GM18520 (cell line): Measurements from ENCODE around the gene TTC13.

Experiments
- ATAC-seq: cut with Tn5 transposase; IDR thresholded peaks from one replicate; pipeline ENCODE4 v1.9.1; 2021; ENCODE audit not compliant: unreplicated experiment

TTC13 gene

DNA sequence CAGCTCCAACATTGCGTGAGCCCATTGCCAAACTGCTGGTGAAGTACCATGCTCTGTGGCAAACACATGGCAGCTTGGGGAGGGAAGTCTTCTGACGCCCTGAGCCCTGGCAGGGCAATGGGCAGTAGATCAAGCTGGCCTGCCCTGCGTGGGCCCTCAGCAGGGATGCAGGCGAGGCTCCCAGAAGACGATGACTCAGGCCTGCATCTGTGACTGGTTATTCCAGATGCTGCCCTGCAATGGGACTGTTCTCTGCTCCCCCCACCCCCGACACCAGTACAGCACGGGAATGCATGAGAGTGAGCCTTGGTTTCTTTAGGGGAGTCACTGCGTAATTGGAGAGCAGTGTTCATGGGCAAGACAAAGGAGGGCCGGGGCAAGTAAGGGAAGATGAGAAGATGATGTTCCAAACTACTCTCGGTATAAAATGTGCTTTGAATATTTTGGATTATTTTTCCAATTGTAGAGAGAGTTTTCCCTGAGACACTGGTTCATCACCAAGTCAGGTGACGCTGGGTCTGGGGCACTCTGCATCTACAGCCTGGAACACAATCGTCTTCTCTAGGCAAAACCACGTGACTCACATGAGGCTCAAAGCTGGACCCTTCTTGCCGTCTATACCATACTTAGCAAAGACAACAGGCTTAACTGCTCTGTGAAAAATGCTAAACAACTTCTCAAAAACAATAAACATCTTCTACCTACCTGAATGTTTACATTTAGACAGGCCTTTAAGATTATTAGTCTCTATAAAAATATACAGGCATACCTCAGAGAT lies 101.3 kb downstream of the TTC13 start:
- ATAC-seq: no peak

DNA sequence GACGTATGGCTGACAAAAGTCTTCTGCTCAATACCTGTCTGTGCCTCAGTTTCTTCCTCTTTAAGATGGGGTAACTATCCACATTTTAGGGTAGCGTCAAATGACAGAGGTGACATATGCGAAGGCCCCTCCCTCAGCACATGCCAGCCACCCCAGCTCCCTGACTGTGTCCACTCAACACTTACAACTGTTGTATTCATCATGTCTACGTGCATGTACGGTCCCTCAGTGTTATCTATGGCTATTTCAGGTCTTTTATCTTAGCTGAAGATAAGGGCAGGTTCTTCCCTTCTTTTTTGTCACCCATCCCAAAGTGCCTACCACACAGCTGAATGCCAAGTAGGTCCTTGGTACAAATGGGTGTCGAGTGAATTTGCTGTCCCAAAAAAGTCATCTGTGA lies 102.0 kb downstream of the TTC13 start:
- ATAC-seq: no peak

DNA sequence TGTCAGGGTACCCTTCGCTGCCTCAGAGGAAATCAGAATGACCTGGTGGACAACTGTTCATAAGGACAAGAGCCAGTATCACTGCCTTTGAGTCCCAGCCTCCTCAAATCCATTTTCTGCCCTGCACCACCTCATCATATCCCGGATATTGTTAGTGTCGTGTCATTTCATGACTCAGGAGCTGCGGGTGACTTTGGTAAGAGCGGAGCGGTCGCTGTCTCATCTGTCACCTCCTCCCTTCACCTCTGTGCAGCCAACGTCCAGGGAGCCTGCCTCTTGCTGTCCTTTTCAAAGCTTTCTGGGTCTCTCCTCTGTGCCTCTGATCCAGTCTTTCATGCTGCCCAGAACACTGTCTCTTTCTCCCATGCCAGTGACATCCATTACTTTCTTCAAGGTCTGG lies 103.3 kb downstream of the TTC13 start:
- ATAC-seq: no peak

DNA sequence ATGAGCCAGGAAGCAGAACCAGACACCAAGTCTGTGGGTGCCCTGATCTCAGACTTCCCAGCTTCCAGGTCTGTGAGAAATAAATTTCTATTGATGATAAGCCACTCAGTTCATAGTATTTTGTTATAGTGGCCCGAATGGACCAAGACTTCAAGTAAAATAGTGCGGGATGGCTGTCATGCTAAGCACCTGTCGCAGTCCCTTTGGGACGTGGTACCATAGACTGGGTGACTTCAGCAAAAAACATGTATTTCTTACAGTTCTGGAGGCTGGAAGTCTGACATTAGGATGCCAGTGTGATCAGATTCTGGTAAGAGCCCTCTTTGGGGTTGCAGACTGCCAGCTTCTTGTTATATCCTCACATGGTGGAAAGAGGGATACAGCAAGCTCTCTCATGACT lies 107.7 kb downstream of the TTC13 start:
- ATAC-seq: no peak

DNA sequence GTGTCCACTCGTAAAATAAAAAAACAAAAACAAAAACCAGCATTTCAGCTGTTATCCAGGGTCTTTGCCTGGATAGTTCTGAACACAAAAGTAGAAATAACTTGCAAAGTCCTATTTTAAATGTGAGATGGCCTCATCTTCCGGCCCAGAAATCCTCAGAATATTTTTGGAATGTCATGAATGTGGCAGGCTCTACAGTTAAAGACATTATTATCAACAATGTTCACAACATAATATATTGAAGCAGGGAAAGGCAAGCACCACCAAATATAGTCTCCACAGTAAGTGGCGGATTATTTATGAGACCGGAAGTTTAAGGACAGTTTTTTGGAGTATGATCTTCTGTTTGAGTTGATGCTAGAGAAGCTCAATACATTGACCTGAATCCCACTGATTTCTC lies 109.2 kb downstream of the TTC13 start:
- ATAC-seq: no peak

DNA sequence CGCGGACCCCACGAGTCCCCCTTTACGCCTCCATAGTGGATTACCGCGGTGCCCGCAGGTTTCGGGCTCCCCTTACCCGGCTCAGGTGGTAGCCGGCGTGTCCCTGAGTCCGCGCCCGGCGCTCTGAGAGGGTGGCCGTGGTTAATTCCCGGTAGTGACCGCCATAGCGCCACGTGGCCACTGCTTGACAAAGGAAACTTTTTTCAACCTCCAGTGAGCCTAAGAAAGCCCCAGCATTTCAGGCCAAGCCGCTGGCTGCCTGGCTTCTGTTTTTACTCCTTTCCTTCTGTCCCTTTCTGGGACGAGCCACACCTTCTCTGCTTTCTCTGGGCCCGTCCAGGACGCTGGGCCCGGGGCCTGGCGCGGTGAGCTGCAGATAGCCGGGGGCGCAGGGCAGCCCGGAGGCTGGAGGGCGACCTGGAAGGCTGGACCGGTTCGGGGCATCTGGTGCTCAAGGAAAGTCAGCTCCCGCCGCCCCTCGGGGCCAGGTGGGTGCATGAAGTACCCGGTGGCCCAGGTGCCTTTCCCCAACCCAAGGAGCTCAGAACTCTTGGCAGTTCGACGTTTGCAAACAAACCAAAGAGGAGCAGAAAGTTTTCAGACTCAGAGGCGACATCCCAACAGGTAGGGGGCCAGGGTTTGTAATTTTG lies 109.8 kb downstream of the TTC13 start:
- no peak for ATAC-seq

DNA sequence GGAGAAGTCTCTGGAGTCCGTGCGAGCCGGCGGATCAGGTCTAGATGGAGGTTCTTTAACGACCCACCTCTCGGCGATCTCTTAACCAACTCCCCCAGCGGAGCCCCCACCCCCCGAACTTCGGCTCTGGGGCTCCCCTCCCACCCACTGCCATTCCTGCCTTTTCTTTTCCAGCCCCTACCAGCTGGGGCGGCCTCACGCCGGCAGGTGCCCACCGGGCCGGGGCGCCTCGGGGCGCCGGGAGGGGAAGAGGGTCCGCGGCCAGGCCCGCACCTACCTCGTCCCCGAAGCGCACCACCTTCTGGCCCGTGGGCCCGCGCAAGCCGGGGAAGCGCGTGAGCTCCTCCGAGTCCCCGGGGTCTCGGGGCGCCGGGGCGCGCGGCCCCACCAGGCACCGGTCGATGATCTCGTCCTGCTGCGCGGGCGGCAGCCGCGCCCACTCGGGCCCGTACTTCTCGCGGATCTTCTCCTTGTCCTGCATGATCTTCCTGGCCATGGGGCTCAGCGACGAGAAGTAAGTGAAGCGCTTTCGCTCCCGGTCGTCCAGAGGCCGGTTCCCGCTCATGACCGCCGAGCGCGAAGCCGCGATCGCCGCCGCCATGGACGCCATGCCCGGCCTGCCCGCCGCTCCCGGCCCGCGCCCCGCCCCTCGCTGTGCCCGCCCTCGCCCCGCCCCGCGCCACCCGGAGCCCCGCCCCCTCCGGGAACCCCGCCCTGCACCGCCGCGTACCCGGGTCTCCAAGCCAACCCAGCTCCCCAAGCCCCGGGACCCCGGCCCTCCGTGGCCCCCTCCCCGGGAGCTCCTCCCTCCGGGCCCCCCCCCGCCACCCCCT lies 110.5 kb downstream of the TTC13 start, which contains the start of gene C1orf198:
TSS of gene C1orf198 (minus strand) at position 619 of the 833 bp plus-strand sequence. CDS start at position 610, 9 bp downstream.
- ATAC-seq: no peak

DNA sequence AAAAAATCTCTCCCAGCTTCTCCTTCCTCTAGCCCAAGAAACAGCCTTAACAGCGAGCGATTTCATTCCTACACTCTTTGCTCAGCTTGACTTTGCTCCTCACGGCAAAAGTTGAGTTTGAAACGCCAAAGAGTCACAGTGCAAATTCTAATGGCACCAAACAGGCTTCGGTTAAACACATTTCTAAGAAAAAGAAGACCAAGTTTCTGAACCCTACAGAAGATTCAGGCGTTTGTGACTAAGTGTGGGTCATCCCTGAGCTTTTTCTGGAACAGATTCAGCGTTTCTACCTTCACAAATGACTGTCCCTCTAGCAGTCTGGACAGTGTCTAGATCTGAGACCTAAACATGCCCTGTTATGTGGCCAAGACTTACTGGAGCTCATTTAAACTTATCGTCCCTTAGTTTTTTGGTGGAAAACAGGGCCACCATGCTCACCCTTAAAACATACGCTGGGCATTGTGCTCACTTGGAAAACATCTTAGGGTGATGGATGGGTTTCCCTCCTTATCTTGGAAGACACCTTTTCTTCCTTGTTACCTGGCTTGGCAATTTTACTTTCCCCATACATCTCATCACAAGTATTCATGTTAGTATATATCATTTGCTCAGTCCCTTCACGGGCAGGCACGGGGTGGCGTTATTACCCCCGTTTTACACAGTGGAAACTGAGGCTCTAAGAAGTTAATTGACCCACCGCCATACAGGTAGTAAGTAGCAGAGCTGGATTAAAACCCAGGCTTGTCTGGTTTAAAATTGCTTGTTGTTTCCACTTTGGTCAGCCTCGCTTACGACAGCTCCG lies 111.4 kb downstream of the TTC13 start:
- no peak for ATAC-seq

DNA sequence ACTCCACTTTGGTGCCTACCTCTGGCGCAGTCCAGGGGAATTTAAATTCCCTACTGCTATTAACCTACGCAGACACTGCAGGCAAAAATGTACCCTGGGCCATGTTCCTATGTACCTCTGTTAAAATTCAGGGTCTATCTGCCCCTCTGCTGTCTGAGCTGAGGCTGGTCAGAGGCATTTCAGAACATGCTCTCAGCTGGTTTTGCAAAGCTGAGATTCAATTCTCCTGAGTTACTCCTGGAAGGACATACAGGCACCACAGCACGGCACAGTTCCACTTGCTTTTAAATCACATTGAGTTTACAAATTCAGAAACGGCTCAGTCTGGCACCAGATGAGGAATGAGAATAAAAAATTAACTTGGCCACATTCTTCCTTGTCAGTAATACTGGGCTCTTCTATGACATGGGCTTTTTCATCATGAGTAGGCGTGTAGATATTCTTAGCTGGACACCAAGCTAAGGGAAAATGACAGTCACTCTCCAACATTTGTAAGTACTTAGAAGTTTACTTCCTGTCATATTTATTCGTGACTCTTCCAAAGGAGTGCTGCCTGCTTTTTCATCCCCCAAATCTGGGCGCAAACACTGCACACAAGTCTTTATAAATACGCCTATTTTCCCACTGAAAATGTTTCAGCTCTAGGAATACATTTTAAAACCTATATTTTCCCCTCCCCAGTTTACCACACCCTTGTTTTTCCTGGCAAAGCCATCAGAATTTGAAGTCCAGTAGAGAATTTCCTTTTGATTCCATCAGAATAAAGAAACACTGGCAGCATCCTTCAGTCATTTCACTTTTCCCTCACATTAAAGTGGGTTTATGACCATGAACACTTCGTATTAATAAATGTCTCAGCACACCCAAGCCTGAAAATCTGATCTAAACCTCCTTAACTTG lies 112.2 kb downstream of the TTC13 start:
- no peak for ATAC-seq

DNA sequence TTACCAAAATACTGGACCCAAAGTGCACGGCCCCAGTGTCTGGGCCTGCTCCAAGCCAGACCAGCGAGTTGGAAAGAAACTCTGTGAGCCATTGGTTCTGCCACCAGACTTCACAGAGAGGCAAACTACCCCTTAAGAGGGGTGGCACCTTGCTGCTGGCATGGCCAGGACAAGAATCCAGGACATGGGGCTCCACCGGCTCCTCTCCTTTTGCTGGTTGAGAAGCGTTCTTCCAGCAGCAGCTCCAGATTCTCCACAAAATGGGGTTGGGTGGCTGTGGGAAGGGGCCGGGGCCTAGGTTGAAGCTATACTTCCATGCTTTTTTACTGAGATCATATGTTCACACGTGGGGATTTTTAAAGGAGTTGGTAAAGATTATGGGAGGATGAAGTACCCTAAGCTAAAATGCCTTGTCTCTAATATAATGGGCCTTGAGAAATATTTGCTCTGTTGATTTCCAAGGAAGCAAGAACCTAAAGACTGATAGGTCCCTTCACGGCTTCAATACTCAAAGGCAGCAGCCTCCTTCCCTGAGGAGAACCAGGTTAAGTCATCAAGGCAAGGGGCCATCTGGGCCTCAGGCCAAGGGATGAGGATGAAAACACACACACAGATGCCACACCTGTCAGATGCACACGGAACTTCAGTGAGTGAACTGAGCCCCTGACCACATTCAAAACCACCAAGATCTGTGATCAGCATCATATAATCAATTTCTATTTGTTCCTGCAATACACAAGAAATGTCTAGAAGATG lies 113.4 kb downstream of the TTC13 start:
- no peak for ATAC-seq

DNA sequence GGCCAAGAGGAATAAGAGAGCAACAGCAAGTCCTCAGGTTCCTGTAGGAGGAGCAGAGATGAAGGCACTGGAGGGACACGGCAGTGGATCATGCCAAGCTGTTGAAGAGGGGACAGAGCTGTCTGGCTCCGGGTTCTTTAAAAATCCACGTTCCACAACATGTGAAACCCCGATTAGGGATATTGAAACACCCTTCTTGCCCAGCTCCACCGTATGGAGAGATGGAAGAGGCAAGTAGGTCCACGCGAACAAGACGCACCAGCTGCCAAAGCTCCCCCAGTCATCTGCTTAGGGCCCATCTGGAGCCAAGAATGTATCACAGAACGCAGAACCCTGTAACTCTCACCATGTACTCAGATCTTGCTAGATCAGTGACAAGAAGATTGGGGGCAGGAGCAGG lies 114.2 kb downstream of the TTC13 start:
- no peak for ATAC-seq

DNA sequence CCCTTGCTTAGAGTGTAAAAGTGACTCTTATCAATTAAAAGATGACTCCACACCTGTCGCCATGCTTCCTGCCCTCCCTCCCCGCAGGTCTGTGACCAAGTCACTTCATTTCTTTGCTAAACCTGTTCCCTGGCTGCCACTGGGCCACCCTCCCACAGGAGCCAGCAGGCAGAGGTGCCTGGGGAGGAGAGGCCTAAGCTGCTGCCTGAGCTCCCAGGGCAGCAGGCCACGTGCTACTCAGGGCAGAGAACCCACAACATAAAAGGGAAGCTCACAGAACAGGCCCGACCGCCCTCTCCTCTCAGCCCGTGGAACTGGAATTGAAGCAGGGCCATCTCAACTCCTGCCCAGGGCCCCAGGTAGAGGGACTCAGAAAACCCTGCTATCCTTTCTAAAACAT lies 115.2 kb downstream of the TTC13 start:
- ATAC-seq: no peak

DNA sequence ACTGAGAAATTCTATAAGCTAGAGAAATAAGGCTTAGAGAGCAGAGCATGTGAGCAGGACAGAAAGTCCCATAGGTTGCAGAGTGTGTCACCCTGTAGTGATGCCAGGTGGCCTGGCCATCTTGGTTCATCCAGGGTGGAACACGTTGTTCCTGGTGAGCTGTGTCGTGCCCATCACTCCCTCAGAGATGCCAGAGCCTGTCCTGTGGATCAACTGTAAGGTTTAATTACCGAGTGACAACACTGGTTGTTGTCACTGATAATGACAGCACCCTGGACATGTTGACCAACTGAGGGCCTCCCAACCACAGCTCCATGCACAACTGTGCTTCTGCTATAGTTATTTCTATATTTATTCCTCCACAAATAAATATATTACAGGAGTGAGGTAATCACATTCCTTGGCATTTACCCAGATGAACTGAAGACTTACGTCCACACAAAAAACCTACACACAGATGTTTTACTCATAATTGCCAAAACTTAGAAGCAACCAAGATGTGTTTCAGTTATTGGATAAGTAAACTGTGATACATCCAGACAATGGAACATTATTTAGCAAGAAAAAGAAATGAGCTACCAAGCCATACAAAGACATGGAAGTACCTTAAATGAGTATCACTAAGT lies 116.6 kb downstream of the TTC13 start:
- ATAC-seq: no peak

DNA sequence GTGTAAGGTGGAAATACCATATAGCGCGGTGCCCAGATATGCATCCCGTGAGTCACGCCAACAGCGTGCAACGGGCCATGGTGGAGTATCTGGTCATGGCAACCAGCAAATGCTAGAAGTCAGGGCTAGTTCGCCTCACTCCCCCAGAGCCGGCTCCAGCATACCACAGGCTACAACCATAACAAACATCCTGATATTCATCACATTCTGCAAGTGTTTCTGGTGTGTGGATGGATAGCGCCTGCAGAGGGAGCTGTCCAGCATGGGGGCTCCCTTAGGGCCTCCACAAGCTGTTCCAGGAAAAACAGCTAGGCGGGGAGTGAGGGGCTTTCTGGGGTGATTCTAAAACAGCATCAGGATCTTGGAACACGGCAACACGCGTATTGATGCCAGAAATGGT lies 117.2 kb downstream of the TTC13 start:
- no peak for ATAC-seq

DNA sequence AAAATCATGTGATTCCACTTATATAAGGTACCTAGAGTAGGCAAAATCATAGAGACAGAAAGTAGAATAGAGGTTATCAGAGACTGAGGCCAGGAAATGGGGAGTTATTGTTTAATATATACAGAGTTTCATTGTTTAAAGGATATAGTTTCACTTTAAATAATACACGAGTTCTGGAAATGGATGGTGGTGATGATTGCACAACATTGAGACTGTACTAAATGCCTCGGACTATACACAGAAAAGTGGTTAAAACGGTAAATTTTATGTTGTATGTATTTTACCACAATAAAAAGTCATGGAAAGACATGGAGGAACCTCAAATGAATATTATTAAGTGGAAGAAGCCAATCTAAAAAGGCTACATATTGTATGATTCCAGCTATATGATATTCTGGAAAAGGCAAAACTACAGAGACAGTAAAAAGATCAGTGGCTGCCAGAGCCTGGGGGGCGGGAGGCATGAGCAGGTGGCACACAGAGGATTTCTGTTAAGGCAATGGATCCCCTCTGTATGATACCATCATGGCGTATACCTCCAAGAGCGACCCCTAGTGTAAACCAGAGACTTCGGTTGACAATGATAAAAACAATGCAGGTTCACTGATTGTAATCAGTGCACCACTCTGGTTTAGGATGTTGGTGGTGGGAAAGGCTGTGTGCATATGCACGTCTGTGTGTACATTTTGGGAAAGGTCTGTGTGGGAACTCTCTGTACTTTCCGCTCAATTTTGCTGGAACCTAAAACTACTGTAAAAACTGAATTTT lies 117.9 kb downstream of the TTC13 start:
- no peak for ATAC-seq

DNA sequence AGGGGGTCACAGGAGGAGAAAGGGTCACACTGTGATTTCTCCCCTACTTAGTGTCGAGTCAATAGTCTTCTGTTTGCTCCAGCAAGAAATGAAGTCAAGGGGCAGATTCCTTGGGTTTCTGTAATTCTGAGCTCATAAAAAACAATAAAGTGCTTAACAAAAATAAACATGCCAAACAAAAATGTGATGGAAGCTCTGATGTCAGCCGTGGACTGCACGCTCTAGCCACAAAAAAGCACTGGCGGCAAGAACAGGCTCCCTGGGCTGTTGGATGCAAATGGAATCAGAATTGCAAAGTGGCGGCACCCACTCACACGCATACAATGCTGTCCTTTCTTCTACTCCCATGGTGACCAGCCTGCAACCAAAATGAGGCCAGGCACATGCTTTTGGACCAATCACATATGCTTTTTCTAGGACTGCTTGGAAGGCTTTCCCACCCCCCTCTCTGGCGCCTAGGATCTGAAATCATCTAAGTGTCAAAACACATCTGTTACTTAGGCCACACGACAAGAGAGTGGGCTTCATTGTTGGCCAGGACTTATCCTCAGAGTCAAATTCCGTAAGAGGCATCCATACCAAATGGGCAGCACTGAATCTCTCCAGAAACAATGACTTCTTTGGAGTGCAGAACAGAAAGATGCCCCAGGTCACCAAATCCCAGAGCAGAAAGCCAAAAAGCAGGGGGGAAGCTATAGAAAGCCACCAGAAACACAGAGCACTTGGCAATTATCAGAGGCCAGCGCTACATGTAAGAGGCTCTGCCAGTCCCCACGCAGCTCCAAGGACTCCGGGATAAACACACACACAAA lies 119.5 kb downstream of the TTC13 start:
- ATAC-seq: no peak

DNA sequence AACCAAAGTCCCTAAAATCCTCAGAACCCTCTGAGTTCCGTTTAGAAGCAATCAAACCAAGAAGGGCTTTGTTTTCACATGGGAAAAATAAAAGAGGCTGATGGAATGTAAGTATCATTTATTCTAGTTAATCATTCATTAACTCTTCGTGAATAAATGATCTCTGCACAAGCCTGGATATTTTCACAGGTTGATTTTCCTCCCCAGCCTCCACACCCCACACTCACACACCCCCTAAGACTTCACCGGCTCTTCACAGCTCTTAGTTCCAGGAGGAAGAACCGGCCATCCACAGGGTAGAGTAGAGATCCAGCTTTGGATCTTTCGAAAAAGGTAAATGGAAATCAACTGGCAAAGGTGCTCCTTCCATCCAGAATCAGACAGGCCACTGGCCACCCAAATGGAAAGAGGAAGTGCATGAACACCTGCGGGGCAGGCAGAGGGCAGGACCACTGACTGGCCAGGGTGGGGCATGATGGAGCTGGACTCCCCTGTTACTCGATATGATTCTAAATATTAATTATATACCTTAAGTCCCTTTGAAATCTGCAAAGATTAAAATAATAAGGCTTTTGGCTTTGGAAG lies 120.3 kb downstream of the TTC13 start:
- ATAC-seq: no peak
